Fibroblast of skin of scalp (primary cell): Measurements from ENCODE around the gene TRIM62.
"Not testable (repeated sequence)": the region's sequence is repeated elsewhere in the genome, so short reads cannot be mapped to it uniquely, and the experiment has no call there.

ENCODE experiments used
- DNase-seq: peaks from one replicate; pipeline ENCODE4 v3.0.0-alpha.2; 2013

Gene TRIM62

DNA sequence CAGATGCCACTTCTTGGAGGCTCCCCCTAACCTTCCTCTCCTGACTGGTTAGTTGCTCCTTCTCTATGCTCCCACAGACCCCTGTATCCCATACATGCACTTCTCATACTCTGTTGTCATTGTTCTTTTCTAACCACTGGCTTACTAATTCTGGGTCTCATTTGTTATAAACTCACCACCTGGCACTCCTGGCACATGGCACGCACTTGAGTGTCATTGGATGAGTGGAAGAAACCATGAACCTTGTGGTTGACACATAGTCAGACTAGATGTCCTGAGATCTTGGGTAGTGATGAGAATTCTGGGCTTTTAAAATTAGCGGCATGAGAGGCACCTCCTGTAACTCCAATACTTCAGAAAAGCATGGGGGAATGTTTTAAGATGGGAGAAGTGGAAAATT is 49.3 kb downstream of the TRIM62 start:
- DNase-seq: no peak

DNA sequence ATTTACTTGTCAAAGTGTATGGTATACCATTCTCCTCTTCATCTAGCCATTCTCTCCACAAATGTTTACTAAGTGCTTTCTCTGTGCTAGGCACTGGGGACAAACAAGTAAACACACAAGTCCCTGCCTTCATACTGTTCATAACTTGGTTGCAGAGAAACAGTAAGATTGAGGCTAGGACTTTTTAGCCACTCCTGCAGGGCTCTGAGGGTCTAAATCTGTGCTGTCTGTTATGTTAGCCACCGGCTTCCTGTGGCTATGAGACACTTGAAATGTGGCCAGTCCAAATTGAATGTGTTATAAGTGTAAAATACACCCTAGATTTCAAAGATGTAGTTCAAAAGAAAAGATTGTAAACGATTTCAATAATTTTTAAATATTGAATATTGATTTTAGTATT is 50.7 kb downstream of the TRIM62 start:
- no peak for DNase-seq

DNA sequence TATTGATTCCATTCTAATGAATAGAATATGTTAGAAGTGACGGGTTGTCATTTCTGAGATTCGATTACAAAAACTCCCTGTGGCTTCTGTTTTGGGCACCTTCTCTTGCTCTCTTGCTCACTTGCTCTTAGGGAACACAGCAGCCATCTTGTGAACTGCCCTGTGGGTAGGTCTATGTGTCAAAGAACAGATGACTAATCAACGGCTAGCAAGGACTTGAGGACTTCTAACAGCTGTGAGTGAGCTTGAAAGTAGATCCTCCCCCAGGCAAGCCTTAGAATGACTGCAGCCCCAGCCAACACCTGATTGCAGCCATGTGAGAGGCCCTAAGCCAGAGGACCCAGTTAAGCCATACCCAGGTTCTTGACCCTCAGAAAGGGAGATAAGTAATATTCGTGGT is 51.5 kb downstream of the TRIM62 start:
- no peak for DNase-seq

DNA sequence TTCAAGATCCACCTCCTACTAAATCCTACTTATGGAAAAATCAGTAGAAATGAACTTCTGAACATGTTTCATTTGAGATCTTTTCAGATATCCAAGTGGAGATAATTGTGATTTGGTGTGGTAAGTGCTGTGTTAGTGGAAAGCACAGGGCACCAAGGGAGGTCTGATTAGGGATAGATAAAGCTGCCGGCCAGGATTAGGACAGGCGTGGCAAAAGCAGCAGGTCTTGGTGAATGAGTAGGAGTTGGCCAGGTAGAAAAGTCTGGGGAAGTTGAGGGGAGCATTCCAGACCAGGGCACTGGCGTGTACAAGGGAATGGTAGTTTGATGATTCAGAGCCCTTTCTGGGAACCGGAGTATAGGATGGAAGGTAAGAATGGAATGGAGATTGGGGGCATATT is 53.1 kb downstream of the TRIM62 start:
- no peak for DNase-seq

DNA sequence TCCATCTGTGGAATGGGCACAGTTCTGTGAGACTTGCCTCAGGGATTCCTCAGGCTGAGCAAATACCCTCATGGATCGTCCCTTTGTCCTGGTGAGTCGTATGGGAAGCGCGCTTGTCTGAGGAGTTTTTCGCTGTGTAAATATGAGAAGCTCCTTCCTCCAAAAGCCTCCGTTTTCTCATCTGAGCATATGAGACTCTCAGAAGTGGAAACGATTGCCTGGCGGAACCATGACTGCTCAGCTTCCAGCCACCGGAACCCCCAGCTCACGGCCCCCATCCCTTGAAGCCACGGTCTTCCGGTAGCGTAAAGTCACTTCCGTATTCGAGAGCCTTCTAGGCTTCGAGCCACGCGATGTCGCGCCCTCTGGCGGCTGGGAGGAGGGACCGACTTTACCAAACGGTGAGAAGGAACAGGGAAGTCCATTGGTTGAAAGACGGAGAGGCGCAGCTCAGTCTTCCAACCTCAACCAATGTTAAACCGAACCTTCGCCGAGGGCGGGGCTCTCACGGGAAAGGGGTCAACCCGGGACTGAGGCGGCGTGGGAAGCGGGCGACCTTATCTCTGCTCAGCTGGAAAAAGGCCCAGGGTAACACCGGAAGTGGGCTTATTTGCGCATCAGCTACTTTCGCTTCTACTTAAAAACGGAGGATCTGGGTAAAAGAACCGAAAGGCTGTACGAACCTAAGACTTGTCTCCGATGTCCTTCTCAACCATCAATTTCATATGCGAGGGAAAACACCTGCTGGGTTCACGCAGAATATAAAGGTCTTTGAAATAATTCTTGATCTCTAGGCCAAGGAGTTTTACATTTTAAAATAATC is 54.6 kb downstream of the TRIM62 start:
- peak; percentile 99 for DNase-seq

DNA sequence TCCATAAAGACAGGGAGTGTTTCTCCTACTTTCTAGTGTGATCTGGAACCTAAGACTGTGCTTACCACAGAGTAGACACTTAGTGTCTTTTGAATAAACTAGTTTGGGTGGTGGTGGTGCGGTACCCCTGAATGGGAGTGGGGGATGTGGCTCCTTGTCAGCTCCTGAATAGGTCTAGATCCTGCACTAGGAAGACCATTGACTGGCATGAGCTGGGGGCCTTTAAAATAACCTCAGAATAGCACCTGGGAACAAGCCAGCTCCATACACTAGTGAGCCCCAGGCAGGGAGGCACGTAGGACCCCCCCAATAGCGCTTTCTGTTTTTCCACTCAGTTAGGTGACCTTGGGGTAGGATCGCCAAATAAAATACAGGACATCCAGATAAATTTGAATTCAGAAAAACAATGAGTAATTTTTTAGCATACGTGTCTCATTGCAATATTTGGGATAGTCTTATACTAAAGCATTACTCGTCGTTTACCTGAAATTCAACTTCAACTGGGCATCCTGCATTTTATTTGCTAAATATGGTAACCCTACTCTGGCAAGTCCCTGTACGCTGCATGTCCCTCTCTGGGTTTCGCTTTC is 55.3 kb downstream of the TRIM62 start:
- no peak for DNase-seq

DNA sequence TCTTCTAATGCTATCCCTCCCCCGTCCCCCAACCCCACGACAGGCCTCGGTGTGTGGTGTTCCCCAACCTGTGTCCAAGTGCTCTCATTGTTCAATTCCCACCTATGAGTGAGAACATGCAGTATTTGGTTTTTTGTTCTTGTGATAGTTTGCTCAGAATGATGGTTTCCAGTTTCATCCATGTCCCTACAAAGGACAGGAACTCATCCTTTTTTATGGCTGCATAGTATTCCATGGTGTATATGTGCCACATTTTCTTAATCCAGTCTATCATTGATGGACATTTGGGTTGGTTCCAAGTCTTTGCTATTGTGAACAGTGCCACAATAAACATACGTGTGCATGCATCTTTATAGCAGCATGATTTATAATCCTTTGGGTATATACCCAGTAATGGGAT is 57.2 kb downstream of the TRIM62 start:
- not testable (repeated sequence) for DNase-seq

DNA sequence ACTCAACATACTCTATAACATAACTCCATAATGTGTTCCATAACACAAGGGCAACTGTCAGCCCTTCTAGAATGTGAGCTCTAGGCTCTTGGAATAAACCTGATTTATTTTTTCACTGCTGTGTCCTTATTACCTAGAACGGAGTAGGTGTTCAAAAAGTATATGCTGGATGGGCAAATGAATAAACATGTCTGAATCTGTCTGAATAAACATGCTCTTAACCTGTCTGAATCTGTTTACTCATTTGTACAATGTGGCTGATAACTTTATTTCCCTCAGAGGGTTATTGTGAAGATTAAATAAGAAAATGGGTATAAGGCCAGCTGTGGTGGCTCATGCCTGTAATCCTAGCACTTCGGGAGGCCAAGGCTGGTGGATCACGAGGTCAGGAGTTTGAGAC is 58.6 kb downstream of the TRIM62 start:
- no peak for DNase-seq

DNA sequence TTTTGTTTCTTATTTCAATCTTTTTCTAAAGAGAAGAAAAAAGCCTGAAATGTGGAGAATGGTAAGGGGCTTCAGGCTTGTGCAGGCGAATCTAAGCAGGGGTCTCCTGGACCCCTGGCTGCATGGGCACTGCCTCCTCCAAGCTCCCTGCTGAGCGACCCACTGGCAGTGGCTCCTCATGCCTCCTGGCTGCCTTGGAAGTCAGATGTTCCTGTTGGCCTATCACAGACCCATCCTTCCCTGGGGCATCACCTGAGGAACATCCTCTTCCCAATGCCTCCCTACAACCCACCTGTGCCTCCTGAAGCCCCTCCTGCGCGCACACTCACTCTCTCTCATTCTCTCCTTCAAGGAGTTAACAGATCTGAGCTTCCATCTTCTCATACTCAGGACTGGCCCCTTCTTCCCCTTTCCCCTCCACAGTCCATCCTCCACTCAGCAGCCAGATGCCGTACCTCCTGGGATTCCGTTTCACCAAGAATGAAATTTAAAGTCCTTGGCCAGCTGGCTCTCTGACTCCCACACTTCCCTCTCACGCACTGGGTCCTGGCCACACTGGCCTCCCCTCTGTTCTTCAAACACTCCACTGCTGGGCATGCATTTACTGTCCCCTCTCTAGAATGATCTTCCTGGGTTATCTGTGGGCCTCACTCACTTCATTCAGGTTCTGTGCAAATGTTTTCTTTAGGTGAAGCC is 59.2 kb downstream of the TRIM62 start:
- no peak for DNase-seq

DNA sequence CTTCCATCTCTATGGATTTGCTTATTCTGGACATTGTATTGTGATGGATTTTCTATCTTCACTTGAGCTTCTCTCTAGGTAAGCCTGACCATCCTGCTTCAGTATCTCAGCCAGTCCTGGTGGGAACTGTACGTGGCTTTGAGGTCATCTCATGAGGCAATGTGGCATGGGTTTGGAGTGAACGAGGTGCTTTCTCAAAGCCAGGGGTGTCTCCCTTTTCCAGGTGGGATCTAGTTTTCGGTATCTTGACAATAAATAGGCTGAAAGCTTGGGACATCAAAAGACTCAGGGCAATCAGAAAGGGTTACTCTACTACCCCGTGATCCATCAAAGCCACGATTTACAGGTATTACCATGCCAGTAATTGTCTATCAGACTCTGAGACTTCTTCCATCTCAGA is 60.1 kb downstream of the TRIM62 start:
- DNase-seq: no peak

DNA sequence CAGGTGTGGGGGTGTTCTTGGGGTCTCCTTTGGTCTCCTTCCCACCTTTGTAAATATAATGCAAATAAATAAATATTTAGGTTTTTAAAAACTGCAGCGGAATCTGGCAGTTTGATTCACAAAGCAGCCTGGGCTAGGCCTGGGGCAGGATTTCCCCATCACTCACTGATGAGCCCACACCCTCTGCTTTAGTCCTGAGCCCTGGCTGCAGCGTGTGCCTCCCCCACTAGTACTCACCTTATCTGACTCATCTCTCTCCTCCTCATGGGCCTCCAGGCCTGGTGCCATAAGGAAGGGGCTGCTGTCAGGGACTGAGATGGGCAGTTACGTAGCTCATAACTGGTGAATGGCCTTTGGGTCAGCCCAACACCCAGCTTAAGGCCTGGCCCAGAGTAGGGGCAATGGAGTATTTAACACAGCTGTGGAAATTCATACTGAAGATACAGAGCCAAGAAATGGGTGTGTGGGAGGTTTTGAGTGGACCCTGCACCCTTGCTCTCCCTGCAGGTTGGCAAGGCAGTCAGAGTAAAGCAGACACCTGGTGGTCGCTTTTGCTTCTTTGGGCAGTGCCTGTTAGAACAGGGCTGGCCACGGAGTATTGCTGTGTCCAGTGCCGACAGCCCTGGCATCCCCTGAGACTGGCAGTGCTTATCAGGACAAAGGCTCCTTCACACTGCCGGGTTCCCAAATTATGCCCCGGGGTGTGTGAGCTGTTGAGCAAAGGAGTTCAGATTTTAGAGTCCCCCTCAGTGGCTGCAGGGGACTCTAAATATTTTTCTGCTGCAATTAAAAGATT is 61.2 kb downstream of the TRIM62 start:
- no peak for DNase-seq

DNA sequence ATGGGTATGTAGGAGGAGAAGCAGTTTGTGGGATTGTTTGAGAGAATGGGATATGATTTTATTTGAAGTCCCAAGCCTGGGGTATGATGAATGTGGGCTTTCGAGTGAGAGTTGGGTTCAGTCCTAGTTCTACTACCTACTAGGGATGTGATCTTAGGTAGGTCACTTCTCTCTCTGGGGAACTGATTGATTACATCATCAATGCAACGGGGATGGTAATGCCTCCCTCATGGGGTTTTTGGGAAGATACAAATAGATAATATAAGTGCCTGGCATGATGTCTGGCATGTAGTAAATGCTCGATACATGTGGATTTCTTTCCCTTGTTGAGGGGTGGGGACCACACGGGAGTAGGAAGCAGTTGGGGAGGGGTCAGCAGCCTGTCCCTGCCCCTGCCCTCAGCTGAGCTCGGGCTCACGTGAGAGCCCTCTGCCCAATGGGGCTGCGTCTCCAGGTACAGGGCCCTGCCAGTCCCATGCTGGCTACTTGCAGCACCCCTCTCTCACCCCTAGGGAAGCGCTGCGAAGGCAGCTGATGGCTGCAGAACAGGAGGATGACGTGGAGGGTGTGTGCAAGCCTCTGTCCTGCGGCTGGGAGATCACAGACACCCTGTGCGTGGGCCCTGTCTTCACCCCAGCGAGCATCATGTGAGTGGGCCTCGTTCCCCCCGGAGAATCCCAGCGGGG is 62.2 kb downstream of the TRIM62 start:
- DNase-seq: no peak

DNA sequence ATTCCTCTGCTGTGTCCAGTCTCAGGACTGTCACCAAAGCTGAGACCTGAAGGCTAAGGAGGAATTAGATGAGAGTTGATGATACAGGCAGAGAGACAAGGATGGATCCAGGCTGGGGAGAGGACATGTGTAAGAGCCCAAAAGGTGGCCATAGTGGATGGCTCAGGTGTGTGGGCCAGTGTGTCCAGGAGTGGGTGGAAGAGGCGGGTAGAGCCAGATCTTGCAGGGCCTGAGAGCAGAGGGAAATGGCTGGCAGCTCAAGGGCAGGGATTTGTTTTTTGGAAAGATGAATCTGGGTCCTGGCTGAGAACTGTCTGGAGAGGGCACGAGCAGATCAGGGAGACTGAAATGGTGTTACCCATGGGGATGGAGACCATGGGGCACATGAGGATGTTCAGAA is 62.8 kb downstream of the TRIM62 start:
- DNase-seq: no peak

DNA sequence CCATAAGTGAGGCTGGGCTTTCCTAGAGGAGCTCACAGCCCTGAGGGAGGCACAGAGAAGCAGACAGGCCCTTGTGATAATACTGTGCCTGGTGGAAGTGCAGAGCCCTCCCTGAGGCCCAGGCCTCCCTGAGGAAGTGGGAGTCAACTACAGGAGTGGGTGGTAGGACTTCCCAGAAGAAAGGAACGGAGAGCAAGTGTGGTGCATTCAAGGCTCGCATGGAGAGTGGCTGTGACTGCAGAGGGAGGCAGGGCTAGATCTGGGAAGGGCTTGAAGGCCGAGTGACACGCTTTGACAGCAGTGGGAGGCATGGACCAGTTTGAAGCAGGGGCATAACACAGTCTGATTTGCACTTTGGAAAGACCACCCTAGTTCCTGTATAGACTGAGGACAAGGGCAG is 63.6 kb downstream of the TRIM62 start:
- no peak for DNase-seq

DNA sequence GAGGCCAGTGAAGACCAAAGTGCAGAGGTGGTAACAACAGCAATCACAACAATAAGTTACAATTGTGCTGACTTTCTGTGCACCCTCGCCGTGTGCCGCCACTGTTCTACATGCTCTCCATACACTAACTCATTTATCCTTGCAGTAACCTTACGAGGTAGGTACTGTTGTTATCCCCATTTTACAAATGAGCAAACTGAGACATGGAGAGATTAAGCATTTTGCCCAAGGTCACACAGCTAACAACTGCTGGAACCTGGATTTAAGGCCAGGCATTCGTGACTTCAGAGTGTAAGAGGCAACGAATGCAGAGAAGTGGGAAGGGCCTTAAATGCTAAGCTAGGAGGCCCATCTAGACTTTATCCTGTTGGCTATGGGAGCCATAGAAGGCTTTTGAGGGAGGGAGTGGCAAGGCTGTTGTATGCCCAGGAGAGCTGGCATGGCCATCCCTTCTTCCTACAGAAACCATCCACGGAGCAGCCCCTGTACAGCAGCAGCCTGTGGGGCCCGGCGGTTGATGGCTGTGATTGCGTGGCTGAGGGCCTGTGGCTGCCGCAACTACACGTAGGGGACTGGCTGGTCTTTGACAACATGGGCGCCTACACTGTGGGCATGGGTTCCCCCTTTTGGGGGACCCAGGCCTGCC is 64.3 kb downstream of the TRIM62 start:
- DNase-seq: no peak

DNA sequence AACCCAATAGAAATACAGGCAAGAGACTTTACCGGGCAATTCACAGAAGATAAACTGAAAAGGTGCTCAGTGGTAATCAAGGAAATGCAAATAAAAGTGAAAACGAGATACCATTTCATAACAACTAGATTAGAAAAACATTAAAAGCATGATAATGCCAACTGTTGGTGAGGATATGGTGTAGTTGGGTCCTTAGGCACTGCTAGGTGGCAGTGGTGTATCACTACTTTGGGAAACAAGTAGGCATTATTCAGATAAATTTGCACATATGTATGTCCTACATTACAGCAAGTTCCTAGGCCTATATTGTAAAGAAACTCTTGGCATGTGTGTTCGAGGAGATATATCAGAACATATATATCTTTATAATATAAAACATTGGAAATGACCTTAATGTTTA is 69.9 kb downstream of the TRIM62 start:
- peak; percentile 30 for DNase-seq

DNA sequence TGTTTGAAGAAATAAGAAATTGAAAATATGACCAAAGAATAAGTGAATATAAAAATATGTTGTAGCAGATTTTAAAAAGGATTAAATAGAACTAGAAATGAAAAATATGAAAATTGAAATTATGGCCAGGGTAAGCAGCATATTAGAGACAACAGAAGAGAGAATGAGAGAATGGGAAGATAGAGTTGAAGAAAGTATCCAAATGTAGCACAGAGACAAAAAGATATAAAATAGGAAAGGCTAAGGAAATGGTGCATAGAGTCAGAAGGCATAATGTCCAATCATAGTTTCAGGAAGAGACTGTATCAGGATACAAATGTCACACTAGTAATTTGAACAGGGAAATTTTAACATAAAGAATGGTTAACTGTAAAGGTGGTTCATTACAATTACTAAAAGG is 71.4 kb downstream of the TRIM62 start:
- no peak for DNase-seq

DNA sequence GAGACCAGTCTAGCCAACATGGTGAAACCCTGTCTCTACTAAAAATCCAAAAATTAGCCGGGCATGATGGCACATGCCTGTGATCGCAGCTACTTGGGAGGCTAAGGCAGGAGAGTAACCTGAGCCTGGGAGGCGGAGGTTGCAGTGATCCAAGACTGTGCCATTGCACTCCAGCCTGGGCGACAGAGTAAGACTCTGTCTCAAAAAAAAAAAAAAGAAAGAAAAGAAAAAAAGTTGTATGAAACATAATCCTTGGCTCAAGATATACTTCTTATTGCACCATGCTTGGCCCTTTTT is 81.8 kb downstream of the TRIM62 start:
- not testable (repeated sequence) for DNase-seq

DNA sequence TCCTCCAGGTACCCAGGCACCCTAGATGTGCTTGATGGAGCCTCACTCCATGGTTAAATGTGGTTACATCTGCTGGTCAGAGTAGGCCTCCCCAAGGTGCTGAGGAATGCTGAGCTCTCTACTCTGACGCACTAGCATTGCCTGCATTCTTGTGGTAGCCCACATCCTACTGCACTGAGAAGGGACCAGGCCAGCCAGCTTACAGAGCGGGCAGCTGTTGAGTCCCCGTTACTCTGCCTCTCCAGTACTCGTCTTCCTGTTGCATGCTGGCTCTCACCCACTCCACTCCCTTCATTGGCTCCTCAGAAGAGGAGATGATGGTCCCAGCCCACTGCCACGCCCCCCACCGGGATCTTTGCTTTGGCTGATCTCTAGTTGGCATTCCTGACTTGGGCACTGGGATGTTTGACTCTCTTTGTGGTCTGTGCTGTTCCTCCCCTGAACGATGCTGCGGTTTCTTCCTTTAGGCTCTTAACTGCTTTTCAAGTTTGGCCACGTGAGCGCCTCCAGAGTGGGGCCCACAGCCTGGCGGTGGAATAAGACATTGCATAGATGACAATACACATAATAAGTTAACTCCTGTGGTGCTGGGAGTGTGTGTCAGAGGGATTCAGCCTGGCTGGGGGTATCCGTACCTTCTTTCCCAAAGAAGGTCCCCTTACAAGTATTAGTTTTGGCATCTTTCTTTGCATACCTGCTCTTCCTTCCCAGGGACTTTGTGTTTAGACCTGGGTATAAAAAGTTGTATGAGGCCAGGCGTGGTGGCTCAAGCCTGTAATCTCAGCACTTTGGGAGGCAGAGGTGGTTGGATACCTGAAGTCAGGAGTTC is 82.3 kb downstream of the TRIM62 start:
- peak; percentile 100 for DNase-seq

DNA sequence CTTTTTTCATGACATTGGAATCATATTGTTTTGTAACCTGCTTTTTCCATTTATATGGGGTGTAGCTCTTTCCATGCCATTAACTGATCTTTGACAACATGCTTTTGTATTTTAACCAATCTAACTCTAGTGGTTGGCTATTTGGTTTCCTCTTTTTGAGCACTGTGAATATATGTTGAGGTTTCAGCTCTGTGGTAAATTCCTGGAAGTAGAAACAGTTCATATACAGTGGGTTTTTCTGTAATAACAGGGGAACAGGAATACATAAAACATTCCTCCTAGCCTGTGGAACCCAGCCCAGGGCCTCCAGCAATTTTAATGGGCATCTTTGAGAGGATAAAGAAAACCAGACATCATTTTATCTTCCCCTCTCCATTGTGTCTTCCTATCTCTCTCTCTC is 83.5 kb downstream of the TRIM62 start:
- DNase-seq: peak; percentile 72

DNA sequence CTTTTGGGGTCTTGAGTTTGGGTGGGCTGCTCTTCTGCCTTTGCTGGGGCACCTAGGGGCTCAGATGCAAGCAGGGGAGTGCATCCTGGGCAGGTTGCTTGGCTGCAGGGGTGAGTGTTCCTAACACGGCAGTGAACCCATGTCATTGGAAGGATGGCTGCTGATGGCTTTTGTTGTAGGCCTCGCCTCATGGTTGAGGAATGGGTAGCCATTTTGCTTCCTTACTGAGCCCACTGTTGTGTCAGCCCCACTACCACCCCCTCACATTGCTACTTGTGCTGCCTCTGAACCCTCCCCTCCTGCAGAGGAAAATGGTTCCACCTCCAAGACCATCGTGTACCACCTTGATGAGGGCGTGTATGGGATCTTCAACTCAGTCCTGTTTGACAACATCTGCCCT is 84.1 kb downstream of the TRIM62 start:
- DNase-seq: no peak
